KMS-11 (cell line): ENCODE results near the gene FSTL5.

Experiments used
- H2AFZ ChIP-seq: fragments of 200-600 bp; sonication (generic); 2 replicates; pipeline ENCODE4 v1.6.1; 2016; ENCODE audit warnings: antibody characterized with exemption, mixed run types, low read depth
- H3K27ac ChIP-seq: fragments of 200-600 bp; sonication (generic); 2 replicates; pipeline ENCODE4 v1.6.1; 2016; ENCODE audit warnings: mild to moderate bottlenecking, mixed run types
- H3K27me3 ChIP-seq: fragments of 200-600 bp; sonication (generic); 2 replicates; pipeline ENCODE4 v1.6.1; 2017; ENCODE audit warnings: mild to moderate bottlenecking, low read depth, mixed run types, moderate library complexity; ENCODE audit not compliant: insufficient read depth
- H3K36me3 ChIP-seq: fragments of 200-600 bp; sonication (generic); 2 replicates; pipeline ENCODE4 v1.6.1; 2017; ENCODE audit warnings: mild to moderate bottlenecking, mixed run types; ENCODE audit not compliant: insufficient read depth
- H3K4me1 ChIP-seq: fragments of 200-600 bp; sonication (generic); 2 replicates; pipeline ENCODE4 v1.6.1; 2016; ENCODE audit warnings: mild to moderate bottlenecking, low read depth, mixed run types; ENCODE audit not compliant: poor library complexity, severe bottlenecking
- H3K4me2 ChIP-seq: fragments of 200-600 bp; sonication (generic); 2 replicates; pipeline ENCODE4 v1.7.0; 2016; ENCODE audit warnings: mild to moderate bottlenecking, mixed run types
- H3K4me3 ChIP-seq: fragments of 200-600 bp; sonication (generic); IDR thresholded peaks from 2 replicates; pipeline ENCODE4 v1.6.1; 2017; ENCODE audit warnings: low read depth, low read length, mixed read lengths; ENCODE audit not compliant: insufficient read depth
- H3K79me2 ChIP-seq: fragments of 200-600 bp; sonication (generic); 2 replicates; pipeline ENCODE4 v1.6.1; 2016; ENCODE audit warnings: low read depth, mixed run types; ENCODE audit not compliant: insufficient read depth
- H3K9ac ChIP-seq: fragments of 200-600 bp; sonication (generic); 2 replicates; pipeline ENCODE4 v1.6.1; 2016; ENCODE audit warnings: mild to moderate bottlenecking, mixed run types
- H4K20me1 ChIP-seq: fragments of 200-600 bp; sonication (generic); 2 replicates; pipeline ENCODE4 v1.6.1; 2016; ENCODE audit warnings: mild to moderate bottlenecking, mixed run types; ENCODE audit not compliant: insufficient read depth
- CTCF ChIP-seq: fragments of 200-600 bp; sonication (generic); conservative IDR thresholded peaks from 2 replicates; pipeline ENCODE4 v1.6.1; 2017; ENCODE audit warnings: low read depth, mild to moderate bottlenecking, antibody characterized with exemption, low read length, moderate library complexity, mixed read lengths

FSTL5 gene

GRCh38 chr4:162151850-162152249 is 11.9 kb downstream of the FSTL5 start:
- Histone ChIP-seq H3K36me3 (no peaks in the 10 kb centered on the region), H3K79me2 (no peaks in the 10 kb centered on the region), H3K27me3 (no peaks in the 10 kb centered on the region), H3K4me2 (no peak overlapping the region), H2AFZ (no peak overlapping the region), H3K4me3 (no peak overlapping the region), H3K27ac (no peak overlapping the region), H3K4me1 (no peaks in the 10 kb centered on the region), H4K20me1 (no peaks in the 10 kb centered on the region), H3K9ac (no peak overlapping the region)
- no peak for TF ChIP-seq CTCF

GRCh38 chr4:162151386-162151785 is 12.4 kb downstream of the FSTL5 start:
- Histone ChIP-seq H3K36me3 (no peaks in the 10 kb centered on the region), H3K27ac (no peak overlapping the region), H3K9ac (no peak overlapping the region), H3K4me1 (no peaks in the 10 kb centered on the region), H3K27me3 (no peaks in the 10 kb centered on the region), H3K4me2 (no peak overlapping the region), H3K4me3 (no peak overlapping the region), H3K79me2 (no peaks in the 10 kb centered on the region), H2AFZ (no peak overlapping the region), H4K20me1 (no peaks in the 10 kb centered on the region)
- no peak for TF ChIP-seq CTCF

GRCh38 chr4:162149644-162150043 is 14.2 kb downstream of the FSTL5 start:
- H3K4me1 ChIP-seq = no peaks in the 10 kb centered on the region
- H3K9ac ChIP-seq = no peak overlapping the region
- no peak overlapping the region for H3K4me3 ChIP-seq
- TF ChIP-seq CTCF = no peak
- H4K20me1 ChIP-seq = no peaks in the 10 kb centered on the region
- no peaks in the 10 kb centered on the region for H3K36me3 ChIP-seq
- H3K4me2 ChIP-seq = no peak overlapping the region
- H3K27ac ChIP-seq = no peak overlapping the region
- no peaks in the 10 kb centered on the region for H3K27me3 ChIP-seq
- no peaks in the 10 kb centered on the region for H3K79me2 ChIP-seq
- H2AFZ ChIP-seq = no peak overlapping the region

GRCh38 chr4:162140051-162140683 is 23.6 kb downstream of the FSTL5 start:
- H3K9ac ChIP-seq = no peak overlapping the region
- no peaks in the 10 kb centered on the region for H3K79me2 ChIP-seq
- no peak overlapping the region for H2AFZ ChIP-seq
- no peaks in the 10 kb centered on the region for H3K36me3 ChIP-seq
- no peak overlapping the region for H3K27ac ChIP-seq
- H3K4me1 ChIP-seq = no peaks in the 10 kb centered on the region
- no peak overlapping the region for H3K4me2 ChIP-seq
- TF ChIP-seq CTCF = no peak
- no peak overlapping the region for H3K4me3 ChIP-seq
- H3K27me3 ChIP-seq = no peaks in the 10 kb centered on the region
- no peaks in the 10 kb centered on the region for H4K20me1 ChIP-seq
